Measurements from ENCODE around the gene MIAT.

The MIAT gene

DNA sequence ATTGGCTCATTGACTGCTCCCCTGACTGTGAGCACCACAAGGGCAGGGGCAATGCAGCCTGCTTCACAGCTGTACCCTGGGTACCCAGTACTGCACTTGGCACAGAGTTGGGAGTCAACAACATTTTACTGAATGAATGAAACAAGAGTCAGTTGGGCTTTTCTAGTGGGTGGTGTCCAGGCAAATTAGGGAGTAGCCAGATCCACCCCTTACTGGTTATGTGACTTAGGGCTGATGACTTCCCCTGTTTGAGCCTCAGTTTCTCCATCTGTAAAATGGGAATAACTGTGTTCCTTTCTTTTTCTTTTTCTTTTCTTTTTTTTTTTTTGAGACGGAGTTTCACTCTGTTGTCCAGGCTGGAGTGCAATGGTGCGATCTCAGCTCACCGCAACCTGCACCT, 23.1 kb downstream of the MIAT start:
- Histone ChIP-seq H2AFZ (ENCODE audit: low read length) (no peak overlapping the region), H3K36me3 (replicated peaks; ENCODE audit: insufficient read depth, low read length) (no peaks in the 10 kb centered on the region), H3K9me2 (replicated peaks; ENCODE audit: insufficient read depth, low read length) (no peaks in the 10 kb centered on the region), H3K79me2 (ENCODE audit: low read length) (peaks cover 34% of the 10 kb centered on the region), H3K27me3 (replicated peaks; ENCODE audit: insufficient read depth, low read length) (no peaks in the 10 kb centered on the region), H3K27ac (ENCODE audit: low read length) (no peak overlapping the region), H3K9ac (ENCODE audit: low read length) (no peak overlapping the region), H3K4me2 (ENCODE audit: low read depth, low read length) (no peak overlapping the region), H3K9me3 (replicated peaks; ENCODE audit: insufficient read depth, low read length) (no peaks in the 10 kb centered on the region), H3K4me1 (ENCODE audit: low read length) (no peaks in the 10 kb centered on the region), H3K4me3 (ENCODE audit: low read length) (no peak overlapping the region), H3F3A (ENCODE audit: insufficient read depth, low read length) (no peaks in the 10 kb centered on the region), H4K20me1 (ENCODE audit: insufficient read depth, low read length) (0 out of 2 replicates have a peak, but pooled peaks cover 3% of the 10 kb centered on the region)
- no peak for TF ChIP-seq EZH2phosphoT487 (IDR thresholded peaks at IDR 0.05; ENCODE audit: low read length)
- TF ChIP-seq, protein P1, sequence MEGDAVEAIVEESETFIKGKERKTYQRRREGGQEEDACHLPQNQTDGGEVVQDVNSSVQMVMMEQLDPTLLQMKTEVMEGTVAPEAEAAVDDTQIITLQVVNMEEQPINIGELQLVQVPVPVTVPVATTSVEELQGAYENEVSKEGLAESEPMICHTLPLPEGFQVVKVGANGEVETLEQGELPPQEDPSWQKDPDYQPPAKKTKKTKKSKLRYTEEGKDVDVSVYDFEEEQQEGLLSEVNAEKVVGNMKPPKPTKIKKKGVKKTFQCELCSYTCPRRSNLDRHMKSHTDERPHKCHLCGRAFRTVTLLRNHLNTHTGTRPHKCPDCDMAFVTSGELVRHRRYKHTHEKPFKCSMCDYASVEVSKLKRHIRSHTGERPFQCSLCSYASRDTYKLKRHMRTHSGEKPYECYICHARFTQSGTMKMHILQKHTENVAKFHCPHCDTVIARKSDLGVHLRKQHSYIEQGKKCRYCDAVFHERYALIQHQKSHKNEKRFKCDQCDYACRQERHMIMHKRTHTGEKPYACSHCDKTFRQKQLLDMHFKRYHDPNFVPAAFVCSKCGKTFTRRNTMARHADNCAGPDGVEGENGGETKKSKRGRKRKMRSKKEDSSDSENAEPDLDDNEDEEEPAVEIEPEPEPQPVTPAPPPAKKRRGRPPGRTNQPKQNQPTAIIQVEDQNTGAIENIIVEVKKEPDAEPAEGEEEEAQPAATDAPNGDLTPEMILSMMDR (IDR thresholded peaks at IDR 0.05; ENCODE audit: low read length) = no peak
- no peak for TF ChIP-seq EZH2 (optimal IDR thresholded peaks at IDR 0.05; ENCODE audit: low read depth, low read length)
- DNase-seq = no peak

DNA sequence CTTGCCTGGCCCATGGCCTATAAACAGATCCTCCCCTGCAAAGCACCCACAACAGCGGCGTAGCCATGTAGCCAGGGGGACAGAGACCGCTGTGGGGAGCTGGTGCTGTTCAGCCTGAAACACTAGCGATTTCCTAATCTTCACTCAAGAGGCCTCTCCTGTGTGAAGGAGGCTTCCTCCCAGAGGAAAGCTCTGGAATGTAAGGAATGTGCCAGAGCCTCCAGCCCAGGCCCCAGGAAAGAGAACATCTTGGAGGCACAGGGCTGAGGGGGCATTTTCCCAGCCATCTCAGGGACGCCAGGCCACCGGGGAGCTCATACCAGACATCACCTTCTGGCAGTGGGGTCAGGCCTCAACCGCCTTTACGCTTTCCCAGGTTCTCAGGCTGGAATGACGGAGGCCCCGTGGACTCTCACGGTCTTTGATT, 24.0 kb downstream of the MIAT start:
- no peak overlapping the region for H3K9ac ChIP-seq (ENCODE audit: low read length)
- H3K9me3 ChIP-seq (replicated peaks; ENCODE audit: insufficient read depth, low read length) = no peaks in the 10 kb centered on the region
- no peaks in the 10 kb centered on the region for H3K9me2 ChIP-seq (replicated peaks; ENCODE audit: insufficient read depth, low read length)
- H3K79me2 ChIP-seq (ENCODE audit: low read length) = peaks cover 28% of the 10 kb centered on the region
- no peak overlapping the region for H3K27ac ChIP-seq (ENCODE audit: low read length)
- no peak overlapping the region for H2AFZ ChIP-seq (ENCODE audit: low read length)
- TF ChIP-seq EZH2 (optimal IDR thresholded peaks at IDR 0.05; ENCODE audit: low read depth, low read length) (no peak), EZH2phosphoT487 (IDR thresholded peaks at IDR 0.05; ENCODE audit: low read length) (no peak)
- TF ChIP-seq, protein P1 (IDR thresholded peaks at IDR 0.05; ENCODE audit: low read length) = no peak
- H3K27me3 ChIP-seq (replicated peaks; ENCODE audit: insufficient read depth, low read length) = no peaks in the 10 kb centered on the region
- H3K36me3 ChIP-seq (replicated peaks; ENCODE audit: insufficient read depth, low read length) = no peaks in the 10 kb centered on the region
- DNase-seq = no peak
- H3K4me3 ChIP-seq (ENCODE audit: low read length) = no peak overlapping the region
- H3K4me2 ChIP-seq (ENCODE audit: low read depth, low read length) = no peak overlapping the region
- H3F3A ChIP-seq (ENCODE audit: insufficient read depth, low read length) = no peaks in the 10 kb centered on the region
- 0 out of 2 replicates have a peak, but pooled peaks cover 3% of the 10 kb centered on the region for H4K20me1 ChIP-seq (ENCODE audit: insufficient read depth, low read length)
- no peaks in the 10 kb centered on the region for H3K4me1 ChIP-seq (ENCODE audit: low read length)

DNA sequence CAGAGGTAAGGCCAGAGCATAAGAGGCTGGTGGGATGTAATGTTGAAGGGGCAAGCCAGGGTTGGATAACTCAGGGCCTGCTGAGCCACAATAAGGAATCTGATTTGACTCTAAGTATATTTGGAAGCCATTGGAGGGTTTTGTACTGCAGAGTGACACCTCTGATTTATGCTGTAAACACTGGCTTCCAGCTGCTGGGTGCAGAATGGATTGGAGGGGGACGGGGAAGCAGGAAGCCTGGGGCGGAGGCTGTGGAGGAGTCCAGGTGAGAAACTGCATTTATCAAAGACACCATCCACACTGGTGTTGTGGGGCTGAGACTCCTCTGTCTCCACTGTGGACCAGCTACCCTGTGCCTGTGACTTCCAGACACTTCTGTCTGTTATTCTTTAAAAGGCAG, 26.8 kb downstream of the MIAT start:
- Histone ChIP-seq H3K9me2 (replicated peaks; ENCODE audit: insufficient read depth, low read length) (no peaks in the 10 kb centered on the region), H3K4me2 (ENCODE audit: low read depth, low read length) (no peak overlapping the region), H3K27me3 (replicated peaks; ENCODE audit: insufficient read depth, low read length) (no peaks in the 10 kb centered on the region), H3K4me1 (ENCODE audit: low read length) (peaks cover 7% of the 10 kb centered on the region), H3K4me3 (ENCODE audit: low read length) (no peak overlapping the region), H3F3A (ENCODE audit: insufficient read depth, low read length) (no peaks in the 10 kb centered on the region), H3K79me2 (ENCODE audit: low read length) (peaks cover 34% of the 10 kb centered on the region), H4K20me1 (ENCODE audit: insufficient read depth, low read length) (no peaks in the 10 kb centered on the region), H2AFZ (ENCODE audit: low read length) (no peak overlapping the region), H3K36me3 (replicated peaks; ENCODE audit: insufficient read depth, low read length) (no peaks in the 10 kb centered on the region), H3K9me3 (replicated peaks; ENCODE audit: insufficient read depth, low read length) (no peaks in the 10 kb centered on the region), H3K27ac (ENCODE audit: low read length) (no peak overlapping the region), H3K9ac (ENCODE audit: low read length) (no peak overlapping the region)
- TF ChIP-seq EZH2phosphoT487 (IDR thresholded peaks at IDR 0.05; ENCODE audit: low read length) = no peak
- TF ChIP-seq, protein P1 (IDR thresholded peaks at IDR 0.05; ENCODE audit: low read length) = no peak
- no peak for TF ChIP-seq EZH2 (optimal IDR thresholded peaks at IDR 0.05; ENCODE audit: low read depth, low read length)
- DNase-seq = no peak
